AG04449 (cell line): Measurements from ENCODE around the gene SPIRE1.

Experiments
- CTCF ChIA-PET: fragments of 350-600 bp; formaldehyde crosslinking; extraction: SDS; loops from one replicate; lab custom pipeline; 2021; ENCODE audit warnings: antibody characterized with exemption; lab: Yijun Ruan, JAX
- POLR2A ChIA-PET: fragments of 400-600, 350-600 bp; formaldehyde crosslinking; extraction: SDS; loops from one replicate; lab custom pipeline; 2020; ENCODE audit warnings: antibody characterized with exemption, inconsistent platforms; lab: Yijun Ruan, JAX
- DNase-seq: peaks from one replicate; pipeline ENCODE4 v3.0.0-alpha.2; 2010; ENCODE audit warnings: low read depth, low spot score
- H3K4me3 ChIP-seq: 2 replicates; pipeline ENCODE4 v1.5.1; 2011; ENCODE audit warnings: low read depth, mild to moderate bottlenecking, control low read depth, low read length
- CTCF ChIP-seq: IDR thresholded peaks from one replicate; pipeline ENCODE4 v1.5.1; 2011; ENCODE audit warnings: mild to moderate bottlenecking, moderate library complexity, low read length, control low read depth, inconsistent platforms; ENCODE audit not compliant: insufficient read depth; ENCODE audit errors: missing control alignments

Gene SPIRE1

GRCh38 chr18:12657684-12658425 is at the start of gene SPIRE1:
TSS of gene SPIRE1 (minus strand) at chr18:12658107. CDS start at chr18:12657866, 241 bp downstream.
- no peak for TF ChIP-seq CTCF
- DNase-seq = no peak
- peak within 1 kb of the TSS; percentile 81 for H3K4me3 ChIP-seq
- CTCF ChIA-PET = interaction anchor here (1.6 to 15.7 kb wide), 5 partner anchors 13 to 268 kb away, joined by 4 to 336 read pairs (median 11); no protein-coding TSS in a partner anchor
- POLR2A ChIA-PET = interaction anchor here (0.7 to 0.8 kb wide), 2 partner anchors 250 to 644 kb away, joined by 3 to 4 read pairs; partner anchors contain the start of gene PRELID3A

- ChIA-PET CTCF (interaction anchor here (1.5 to 4.5 kb wide), 2 partner anchors 231 to 311 kb away, joined by 5 to 17 read pairs; no protein-coding TSS in a partner anchor), POLR2A (no interaction called here)
- TF ChIP-seq CTCF = no peak
- H3K4me3 ChIP-seq = peak overlapping the region; percentile 84
- DNase-seq = no peak
Measured at GRCh38 chr18:12703664-12704063, 45.8 kb upstream of the SPIRE1 start.

- no peak for TF ChIP-seq CTCF
- ChIA-PET CTCF (interaction anchor here (1.0 to 4.5 kb wide), 3 partner anchors 231 to 311 kb away, joined by 3 to 17 read pairs (median 5); no protein-coding TSS in a partner anchor), POLR2A (interaction anchor here (1.2 to 1.3 kb wide), 2 partner anchors 241 to 326 kb away, joined by 4 read pairs; partner anchors contain the start of gene AFG3L2)
- peak overlapping the region; percentile 84 for H3K4me3 ChIP-seq
- DNase-seq = no peak
Measured at GRCh38 chr18:12703096-12703567, 45.2 kb upstream of the SPIRE1 start.

- H3K4me3 ChIP-seq = peak within 1 kb of the TSS; percentile 84
- DNase-seq = no peak
- TF ChIP-seq CTCF = no peak
- POLR2A ChIA-PET = interaction anchor here (0.5 to 1.3 kb wide), 5 partner anchors 21 to 326 kb away, joined by 3 to 4 read pairs (median 3); partner anchors contain the start of gene AFG3L2
- CTCF ChIA-PET = interaction anchor here (0.7 to 4.5 kb wide), 7 partner anchors 10 to 320 kb away, joined by 3 to 17 read pairs (median 3); no protein-coding TSS in a partner anchor
Measured at GRCh38 chr18:12702221-12703095, 44.6 kb upstream of the SPIRE1 start, which contains the start of the genes CEP76 and PSMG2. TSS of gene CEP76 (minus strand) at chr18:12702723. CDS start at chr18:12702548, 175 bp downstream. TSS of gene PSMG2 (plus strand) at chr18:12703042. CDS start at chr18:12703108, 66 bp downstream.

- POLR2A ChIA-PET = no interaction called here
- TF ChIP-seq CTCF = no peak
- CTCF ChIA-PET = interaction anchor here (1.2 to 4.5 kb wide), 2 partner anchors 9 to 309 kb away, joined by 3 to 17 read pairs; no protein-coding TSS in a partner anchor
- no peak for DNase-seq
- H3K4me3 ChIP-seq = peak overlapping the region; percentile 84
Measured at GRCh38 chr18:12701161-12701560, 43.3 kb upstream of the SPIRE1 start.
